ENCODE measurements around the gene RNF157. TPM values are rescaled to one million over a fixed set of nuclear protein-coding genes. Genes with fewer than 3 reads are reported as not detected.

Gene RNF157
- total RNA-seq, result 10 to 100 TPM in 3 of 5 donors, 1 to 10 TPM in 2; 1.0 to 41.4 (median 11.6) TPM
- 1 to 10 TPM in 2 of 3 donors, under 1 TPM in 1; 0.95 to 4.1 (median 3.7) TPM for polyA plus RNA-seq
- long read RNA-seq, donor 1, full-length matches to known transcripts, result 1 of 1 reads
- long read RNA-seq, donor 1, partial matches to known transcripts, result 0 of 1 reads
- long read RNA-seq, donor 1, other reads (novel, unspliced or antisense), result 0 of 1 reads
- long read RNA-seq, donor 2, full-length matches to known transcripts, result 1 of 1 reads
- long read RNA-seq, donor 2, partial matches to known transcripts, result 0 of 1 reads
- long read RNA-seq, donor 2, other reads (novel, unspliced or antisense), result 0 of 1 reads
- long read RNA-seq, donor 3, result 0 reads
- long read RNA-seq, donor 4, result 0 reads
- long read RNA-seq, donor 5, partial matches to known transcripts, result 0 of 2 reads
- long read RNA-seq, donor 5, other reads (novel, unspliced or antisense), result 0 of 2 reads
- long read RNA-seq, donor 6, full-length matches to known transcripts, result 1 of 121 reads
- long read RNA-seq, donor 6, partial matches to known transcripts, result 120 of 121 reads
- long read RNA-seq, donor 6, other reads (novel, unspliced or antisense), result 0 of 121 reads
- long read RNA-seq, donor 7, result 0 reads
- long read RNA-seq, donor 8, result 0 reads
- long read RNA-seq, donor 9, result 0 reads
- long read RNA-seq, donor 10, result 0 reads

DNA sequence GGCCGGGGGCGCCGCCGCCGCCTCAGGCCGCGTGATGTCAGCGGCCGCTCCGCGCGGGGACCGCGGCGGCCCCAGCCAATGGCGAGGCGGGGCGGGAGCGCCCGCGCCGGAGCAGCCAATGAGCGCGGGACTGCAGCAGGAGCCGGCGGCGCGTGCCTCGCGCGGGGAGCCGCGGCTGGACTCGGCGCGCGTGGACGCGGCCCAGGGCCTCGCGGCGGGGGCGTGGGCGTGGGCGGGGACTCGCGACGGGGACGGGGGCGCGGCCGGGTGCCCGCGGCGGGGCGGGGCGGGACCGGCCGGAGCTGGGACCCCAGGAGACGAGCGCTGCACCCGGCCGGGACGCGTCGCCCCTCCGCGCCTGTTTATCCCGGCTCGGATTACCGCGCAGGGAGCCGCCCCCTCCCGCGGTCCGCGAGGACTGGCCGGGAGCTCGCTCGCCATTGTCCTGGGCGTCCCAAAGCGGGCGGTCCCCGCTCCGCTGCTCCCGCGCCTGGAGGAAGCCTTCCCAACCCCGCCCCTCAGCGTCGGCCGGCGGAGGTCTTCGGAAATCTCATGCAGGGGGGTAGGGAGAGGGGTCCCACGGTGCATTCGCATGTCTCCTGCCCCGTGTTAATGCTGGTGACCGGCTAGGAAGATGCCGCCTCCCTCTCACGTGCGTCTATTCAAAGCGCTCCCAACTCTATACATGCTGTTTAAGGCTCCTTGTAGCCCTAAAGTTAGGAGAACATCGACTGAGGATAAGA is at the start of gene RNF157:
TSS of gene RNF157 (minus strand) at position 33 of the 743 bp plus-strand sequence. CDS start 253 bp downstream, outside the sequence.
- intact Hi-C loops (cut with DNase I; ENCODE audit: low total_unique reads), result no loop called here
- Histone ChIP-seq H3K4me3 (peak within 1 kb of the TSS; percentile 53 to 74 (median 58)), H3K27me3 (peaks cover 0 to 50% (median 9%) of the 10 kb centered on the region in 3 donors), H3K27ac (peak within 1 kb of the TSS; percentile 22 to 79 (median 61)), H3K4me1 (peaks cover 14 to 24% (median 23%) of the 10 kb centered on the region in 4 donors), H3K36me3 (no peaks in the 10 kb centered on the region), H3K9me3 (no peaks in the 10 kb centered on the region)
- peak; percentile 66 to 87 for DNase-seq
- TF ChIP-seq CTCF (IDR thresholded peaks at IDR 0.05), result no peak
- TF ChIP-seq EP300 (IDR thresholded peaks at IDR 0.05), result no peak
- TF ChIP-seq POLR2A (IDR thresholded peaks at IDR 0.05), result no peak
- TF ChIP-seq POLR2AphosphoS5 (IDR thresholded peaks at IDR 0.05), result peak in 2 of 3 donors; percentile 2 to 5
- 0 to 2% (median 1%) methylated on average over 13 to 102 of the region's 102 CpGs for WGBS, 5 donors

GRCh38 chr17:76281573-76282371 is 41.5 kb upstream of the RNF157 start:
- Histone ChIP-seq H3K27me3 (no peaks in the 10 kb centered on the region), H3K27ac (no peak overlapping the region), H3K4me1 (peaks cover 7 to 15% (median 11%) of the 10 kb centered on the region in 4 donors), H3K9me3 (no peaks in the 10 kb centered on the region), H3K4me3 (no peak overlapping the region), H3K36me3 (no peaks in the 10 kb centered on the region)
- no peak for DNase-seq
- WGBS, 5 donors, result 78 to 89% (median 82%) methylated on average over 17 to 23 of the region's 23 CpGs
- intact Hi-C loops (cut with DNase I; ENCODE audit: low total_unique reads), result no loop called here
- no peak for TF ChIP-seq CTCF (IDR thresholded peaks at IDR 0.05)
- no peak for TF ChIP-seq POLR2A (IDR thresholded peaks at IDR 0.05)
- TF ChIP-seq POLR2AphosphoS5 (IDR thresholded peaks at IDR 0.05), result no peak
- no peak for TF ChIP-seq EP300 (IDR thresholded peaks at IDR 0.05)

DNA sequence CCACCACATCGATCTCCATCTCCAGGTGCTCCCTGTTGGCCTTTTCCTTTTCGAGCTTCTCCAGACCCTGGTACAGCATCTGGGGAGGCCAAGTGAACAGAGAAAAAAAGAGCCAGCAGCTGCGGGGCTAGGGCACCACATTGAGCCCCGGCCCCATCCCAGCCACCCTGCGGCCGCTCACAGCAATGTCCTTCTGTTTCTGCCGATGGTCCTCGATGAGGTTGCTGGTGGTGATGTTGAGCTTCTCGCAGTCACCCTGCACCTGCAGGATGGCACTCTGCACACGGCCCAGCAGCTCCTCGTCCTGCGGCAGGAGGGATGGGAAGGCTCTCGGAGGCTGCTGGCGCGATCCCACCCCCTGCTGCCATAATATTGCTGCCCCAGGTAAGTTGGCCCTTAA is 40.4 kb upstream of the RNF157 start:
- intact Hi-C loops (cut with DNase I; ENCODE audit: low total_unique reads), result no loop called here
- H3K27me3 ChIP-seq, result no peaks in the 10 kb centered on the region
- no peak overlapping the region for H3K4me3 ChIP-seq
- TF ChIP-seq POLR2AphosphoS5 (IDR thresholded peaks at IDR 0.05), result no peak
- no peak overlapping the region for H3K27ac ChIP-seq
- H3K9me3 ChIP-seq, result no peaks in the 10 kb centered on the region
- H3K36me3 ChIP-seq, result no peaks in the 10 kb centered on the region
- no peak for DNase-seq
- 84 to 95% (median 92%) methylated on average over 11 to 15 of the region's 15 CpGs for WGBS, 5 donors
- peaks cover 7 to 15% (median 11%) of the 10 kb centered on the region in 4 donors for H3K4me1 ChIP-seq

DNA sequence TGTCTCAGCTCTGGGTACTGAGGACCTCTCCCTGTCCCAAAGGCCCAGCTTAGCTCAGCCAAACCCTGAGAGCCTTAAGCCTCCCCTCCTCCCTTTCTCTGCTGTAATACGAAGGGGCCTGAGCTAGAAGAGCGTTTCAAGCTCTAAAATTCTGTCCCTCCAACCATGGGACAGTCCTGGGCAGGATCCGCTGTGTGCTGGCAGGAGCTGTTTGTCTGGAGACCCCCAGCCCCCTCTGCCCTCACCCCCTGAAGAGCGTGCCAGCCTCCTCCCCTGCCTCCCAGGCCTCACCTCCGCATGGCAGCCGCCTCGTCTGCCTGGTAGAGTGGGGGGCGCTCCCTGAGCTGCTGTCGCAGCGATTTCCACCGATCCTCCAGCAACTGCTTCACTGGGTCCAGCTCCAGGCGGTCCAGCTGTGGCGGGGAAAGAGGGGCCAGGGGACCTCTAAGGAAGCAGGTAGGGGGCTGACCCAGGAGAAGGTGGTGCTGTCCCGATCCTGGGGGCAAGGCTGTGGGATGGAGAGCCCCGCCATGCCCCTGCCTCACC is 39.5 kb upstream of the RNF157 start:
- WGBS, 5 donors, result 79 to 89% (median 86%) methylated on average over 8 to 15 of the region's 15 CpGs
- TF ChIP-seq POLR2A (IDR thresholded peaks at IDR 0.05) (no peak), CTCF (IDR thresholded peaks at IDR 0.05) (peak in 1 of 7 experiments; percentile 28)
- no peak overlapping the region for H3K27ac ChIP-seq
- peaks cover 7 to 15% (median 11%) of the 10 kb centered on the region in 4 donors for H3K4me1 ChIP-seq
- intact Hi-C loops (cut with DNase I; ENCODE audit: low total_unique reads), result loop anchor here (5.0 kb wide), 1 partner anchor 158 kb away; no protein-coding TSS in a partner anchor
- H3K36me3 ChIP-seq, result no peaks in the 10 kb centered on the region
- no peaks in the 10 kb centered on the region for H3K27me3 ChIP-seq
- DNase-seq, result no peak
- H3K9me3 ChIP-seq, result no peaks in the 10 kb centered on the region
- no peak overlapping the region for H3K4me3 ChIP-seq
